H1 (cell line): ENCODE measurements around the gene SYVN1. TPM values are rescaled to one million over a fixed set of nuclear protein-coding genes. Genes with fewer than 3 reads are reported as not detected.

Experiments used
- CTCF ChIA-PET: fragments of 300-600 bp; sonication (Branson Sonifier 250); formaldehyde crosslinking; loops from one replicate; lab custom pipeline; 2021; ENCODE audit not compliant: partially characterized antibody; lab: Charles Lee
- POLR2A ChIA-PET: fragments of 300-600 bp; sonication (Branson Sonifier 250); formaldehyde crosslinking; loops from one replicate; lab custom pipeline; 2021; ENCODE audit warnings: inconsistent platforms; ENCODE audit not compliant: partially characterized antibody; lab: Charles Lee
- DNase-seq, 2 experiments: peaks; one replicate each; pipeline versions ENCODE4 v3.0.0 to v3.0.0-alpha.2; 2010 to 2022; ENCODE audit warnings: low spot score in 2 of 2, low read depth in 1 of 2, mixed read lengths in 1 of 2
- FAIRE-seq: peaks from 2 replicates; lab custom pipeline; 2011; peaks lifted over from hg19 to GRCh38; lab: Jason Lieb, UNC
- H2AFZ ChIP-seq: 2 replicates; pipeline ENCODE4 v1.8.1; 2012; ENCODE audit warnings: low read length, inconsistent platforms
- H2AK5ac ChIP-seq: 2 replicates; pipeline ENCODE4 v1.6.1; 2013; ENCODE audit warnings: low read depth, low read length
- H2BK120ac ChIP-seq: replicated peaks from 2 replicates; pipeline ENCODE3; 2013; ENCODE audit warnings: low read depth, low read length, inconsistent platforms
- H2BK12ac ChIP-seq: 2 replicates; pipeline ENCODE4 v1.6.1; 2013; ENCODE audit warnings: low read depth, low read length
- H2BK15ac ChIP-seq: 2 replicates; pipeline ENCODE4 v1.6.1; 2013; ENCODE audit warnings: low read length
- H2BK20ac ChIP-seq: 2 replicates; pipeline ENCODE4 v1.6.1; 2013; ENCODE audit warnings: low read length
- H2BK5ac ChIP-seq: 2 replicates; pipeline ENCODE4 v1.6.1; 2013; ENCODE audit warnings: low read depth, low read length
- H3K14ac ChIP-seq: 2 replicates; pipeline ENCODE4 v1.6.1; 2013; ENCODE audit warnings: inconsistent platforms; ENCODE audit not compliant: insufficient read length
- H3K18ac ChIP-seq: 2 replicates; pipeline ENCODE4 v1.6.1; 2013; ENCODE audit warnings: low read length; ENCODE audit errors: extremely low read depth
- H3K23ac ChIP-seq: 2 replicates; pipeline ENCODE4 v1.6.1; 2013; ENCODE audit warnings: inconsistent platforms; ENCODE audit not compliant: insufficient read length
- H3K23me2 ChIP-seq: 2 replicates; pipeline ENCODE4 v1.6.1; 2013; ENCODE audit warnings: low read depth, low read length
- H3K27ac ChIP-seq: 2 replicates; pipeline ENCODE4 v1.6.1; 2011; ENCODE audit warnings: low read depth, low read length, inconsistent platforms
- H3K27me3 ChIP-seq, 4 experiments: replicated peaks in 1 of 4; 1 replicate in 1 of 4; 2 replicates in 3 of 4; pipeline versions ENCODE4 v1.6.1 to v1.8.1; 2011 to 2013; ENCODE audit warnings: low read length in 3 of 4, mild to moderate bottlenecking in 3 of 4, inconsistent platforms in 2 of 4, mixed read lengths in 2 of 4, moderate library complexity in 1 of 4; ENCODE audit not compliant: control insufficient read depth in 3 of 4, insufficient read depth in 3 of 4; ENCODE audit errors: extremely low read depth in 1 of 4
- H3K36me3 ChIP-seq, 4 experiments: 2 replicates each; pipeline versions ENCODE4 v1.6.1 to v1.8.1; 2011 to 2013; ENCODE audit warnings: mild to moderate bottlenecking in 4 of 4, low read length in 3 of 4, moderate library complexity in 2 of 4, control low read depth in 1 of 4, inconsistent platforms in 1 of 4; ENCODE audit not compliant: insufficient read depth in 4 of 4, control insufficient read depth in 2 of 4
- H3K4ac ChIP-seq: replicated peaks from 2 replicates; pipeline ENCODE3; 2013; ENCODE audit warnings: low read length, low read depth, mixed read lengths, inconsistent platforms; ENCODE audit not compliant: insufficient read length
- H3K4me1 ChIP-seq, 4 experiments: replicated peaks in 1 of 4; 1 replicate in 1 of 4; 2 replicates in 3 of 4; pipeline versions ENCODE4 v1.6.1 to v1.8.1; 2011 to 2013; ENCODE audit warnings: low read length in 3 of 4, inconsistent platforms in 2 of 4, mixed read lengths in 1 of 4; ENCODE audit not compliant: insufficient read depth in 4 of 4, control insufficient read depth in 3 of 4
- H3K4me2 ChIP-seq, 2 experiments: 2 replicates each; pipeline versions ENCODE4 v1.6.1 to v1.8.1; 2011 to 2013; ENCODE audit warnings: low read depth in 2 of 2, low read length in 2 of 2, control low read depth in 1 of 2, inconsistent platforms in 1 of 2, mild to moderate bottlenecking in 1 of 2; ENCODE audit not compliant: insufficient read depth in 1 of 2
- H3K4me3 ChIP-seq, 4 experiments: fragments of 200-600, 300-600 bp in 1 of 4; sonication (generic), shearing (Covaris generic), sonication (Bioruptor Twin) in 1 of 4; 2 replicates each; pipeline versions ENCODE4 v1.5.1 to v1.8.1; 2011 to 2016; ENCODE audit warnings: low read length in 4 of 4, low read depth in 3 of 4, control low read depth in 2 of 4, inconsistent platforms in 2 of 4, mild to moderate bottlenecking in 2 of 4, mixed read lengths in 1 of 4, moderate library complexity in 1 of 4; ENCODE audit not compliant: insufficient read depth in 2 of 4; ENCODE audit errors: extremely low read depth in 1 of 4
- H3K56ac ChIP-seq: replicated peaks from 2 replicates; pipeline ENCODE3; 2013; ENCODE audit warnings: low read depth, mild to moderate bottlenecking, mixed read lengths, low read length, inconsistent platforms; ENCODE audit not compliant: insufficient read length
- H3K79me1 ChIP-seq: 2 replicates; pipeline ENCODE4 v1.6.1; 2013; ENCODE audit warnings: low read depth, low read length, control low read depth
- H3K79me2 ChIP-seq, 2 experiments: 2 replicates each; pipeline versions ENCODE4 v1.6.1 to v1.8.1; 2012 to 2013; ENCODE audit warnings: low read length in 2 of 2, mild to moderate bottlenecking in 2 of 2, inconsistent platforms in 1 of 2; ENCODE audit not compliant: insufficient read depth in 2 of 2, control insufficient read depth in 1 of 2
- H3K9ac ChIP-seq, 4 experiments: replicated peaks in 1 of 4; 1 replicate in 1 of 4; 2 replicates in 3 of 4; pipeline versions ENCODE4 v1.6.1 to v1.8.1; 2011 to 2013; ENCODE audit warnings: low read depth in 3 of 4, low read length in 3 of 4, control low read depth in 2 of 4, mild to moderate bottlenecking in 2 of 4, moderate library complexity in 2 of 4, inconsistent platforms in 1 of 4; ENCODE audit errors: extremely low read depth in 1 of 4
- H3K9me3 ChIP-seq, 2 experiments: 2 replicates each; pipeline versions ENCODE4 v1.6.1 to v1.8.1; 2012 to 2013; ENCODE audit warnings: mild to moderate bottlenecking in 2 of 2, moderate library complexity in 2 of 2, control low read depth in 1 of 2, inconsistent platforms in 1 of 2, low read depth in 1 of 2, low read length in 1 of 2, mixed read lengths in 1 of 2; ENCODE audit not compliant: insufficient read depth in 2 of 2
- H4K20me1 ChIP-seq, 2 experiments: replicated peaks in 1 of 2; 2 replicates each; pipeline versions ENCODE3 to v1.8.1; 2011 to 2013; ENCODE audit warnings: inconsistent platforms in 2 of 2, low read length in 2 of 2, mild to moderate bottlenecking in 1 of 2; ENCODE audit not compliant: insufficient read depth in 2 of 2, control insufficient read depth in 1 of 2
- H4K5ac ChIP-seq: 2 replicates; pipeline ENCODE4 v1.6.1; 2013; ENCODE audit warnings: low read length, low read depth, mixed read lengths, inconsistent platforms; ENCODE audit not compliant: insufficient read length
- H4K8ac ChIP-seq: 2 replicates; pipeline ENCODE4 v1.8.0; 2013; ENCODE audit warnings: mild to moderate bottlenecking, moderate library complexity, low read length, inconsistent platforms; ENCODE audit not compliant: insufficient read depth; ENCODE audit errors: extremely low read depth
- H4K91ac ChIP-seq: replicated peaks from 2 replicates; pipeline ENCODE3; 2013; ENCODE audit warnings: low read length, mixed read lengths, inconsistent platforms; ENCODE audit not compliant: insufficient read length
- CEBPB ChIP-seq: IDR thresholded peaks from 2 replicates; pipeline ENCODE4 v1.6.1; 2012; ENCODE audit warnings: low read depth, low read length
- polyA plus RNA-seq, 7 experiments: library from polyadenylated mRNA; depleted of rRNA in 3 of 7; stranded (reverse) in 5 of 7; unstranded in 2 of 7; fragments of >200 nt in 5 of 7; fragments of 200-250 nt in 2 of 7; gene quantifications; 1 replicate in 5 of 7; 2 replicates in 1 of 7; 4 replicates in 1 of 7; pipeline versions ENCODE4 v1.2.1 to v1.2.3, GENCODE V29; 2011 to 2013; ENCODE audit warnings: missing spikeins in 2 of 7, mixed read lengths in 2 of 7
- total RNA-seq: library from RNA; stranded (reverse); fragmentation: NEBNext Ultra II Directional; extraction: Animal tissue kit (Norgen Biotek cat#: 25700); gene quantifications from 2 replicates; pipeline ENCODE4 v1.2.1, GENCODE V29; 2021

Gene SYVN1
- total and polyA plus RNA-seq, 2 of the 8 experiments (the other 6 are each of a cell fraction or from before 2014, with no cell fraction given), result 27.8 to 29.4 TPM

DNA sequence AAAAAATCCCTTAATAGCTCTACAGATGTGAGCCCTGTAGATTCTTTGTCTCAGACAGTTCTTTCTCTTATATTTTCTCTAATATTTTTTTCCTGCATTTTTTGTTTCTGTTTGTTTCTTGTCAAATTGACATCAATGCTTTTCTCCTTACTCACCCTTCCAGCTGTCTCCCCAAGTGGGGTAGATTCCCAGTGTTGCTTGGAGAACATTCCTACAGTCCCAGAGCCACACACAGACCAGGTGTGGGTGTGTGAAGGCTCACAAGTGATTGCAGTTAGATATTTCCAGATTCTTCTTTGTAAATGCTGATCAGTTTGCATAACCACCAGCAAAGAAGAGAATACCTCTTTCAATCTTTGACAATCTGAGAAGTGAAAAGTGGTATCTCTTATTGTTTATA is 30.8 kb downstream of the SYVN1 start:
- Histone ChIP-seq H2BK20ac (no peak overlapping the region), H3K27ac (no peak overlapping the region), H4K8ac (no peak overlapping the region), H3K9me3 (no peaks in the 10 kb centered on the region), H4K20me1 (peaks cover 0 to 9% of the 10 kb centered on the region in 2 experiments), H3K4me2 (no peak overlapping the region), H2BK120ac (no peak overlapping the region), H3K14ac (no peak overlapping the region), H4K5ac (no peak overlapping the region), H3K18ac (no peak overlapping the region), H3K79me2 (peaks cover 0 to 2% of the 10 kb centered on the region in 2 experiments; a peak in 1 of 4 replicates), H4K91ac (no peak overlapping the region), H3K27me3 (no peaks in the 10 kb centered on the region), H2AK5ac (no peak overlapping the region), H2BK12ac (no peak overlapping the region), H3K79me1 (peaks cover 3% of the 10 kb centered on the region; the same call in 1 of the 2 replicates), H2BK15ac (no peak overlapping the region), H3K9ac (no peak overlapping the region), H3K4me1 (no peaks in the 10 kb centered on the region), H2AFZ (no peak overlapping the region), H3K56ac (no peak overlapping the region), H3K4me3 (no peak overlapping the region), H3K23me2 (no peaks in the 10 kb centered on the region), H3K4ac (no peak overlapping the region), H3K36me3 (peaks cover 0 to 11% (median under 1%) of the 10 kb centered on the region in 4 experiments; a peak in 2 of 8 replicates), H3K23ac (no peak overlapping the region), H2BK5ac (no peak overlapping the region)
- TF ChIP-seq CEBPB, result no peak
- ChIA-PET CTCF (interaction anchor here (1.2 to 1.8 kb wide), 4 partner anchors 9 to 58 kb away, joined by 3 to 6 read pairs (median 3); partner anchors contain the start of genes TM7SF2 and ZNHIT2), POLR2A (interaction anchor here (0.5 to 3.7 kb wide), 8 partner anchors 8 to 224 kb away, joined by 3 to 31 read pairs (median 4); partner anchors contain the start of genes TM7SF2 and ZNHIT2)
- DNase-seq (no peak), FAIRE-seq (no peak)
